ENCODE data around the gene SSH3. TPM values are rescaled to one million over a fixed set of nuclear protein-coding genes. Genes with fewer than 3 reads are reported as not detected.
A peak's percentile ranks its signal among the peaks of the same experiment; 100 is the strongest.

Gene SSH3
- total RNA-seq, 1 experiment from 2014 or later: 89.6 TPM

DNA sequence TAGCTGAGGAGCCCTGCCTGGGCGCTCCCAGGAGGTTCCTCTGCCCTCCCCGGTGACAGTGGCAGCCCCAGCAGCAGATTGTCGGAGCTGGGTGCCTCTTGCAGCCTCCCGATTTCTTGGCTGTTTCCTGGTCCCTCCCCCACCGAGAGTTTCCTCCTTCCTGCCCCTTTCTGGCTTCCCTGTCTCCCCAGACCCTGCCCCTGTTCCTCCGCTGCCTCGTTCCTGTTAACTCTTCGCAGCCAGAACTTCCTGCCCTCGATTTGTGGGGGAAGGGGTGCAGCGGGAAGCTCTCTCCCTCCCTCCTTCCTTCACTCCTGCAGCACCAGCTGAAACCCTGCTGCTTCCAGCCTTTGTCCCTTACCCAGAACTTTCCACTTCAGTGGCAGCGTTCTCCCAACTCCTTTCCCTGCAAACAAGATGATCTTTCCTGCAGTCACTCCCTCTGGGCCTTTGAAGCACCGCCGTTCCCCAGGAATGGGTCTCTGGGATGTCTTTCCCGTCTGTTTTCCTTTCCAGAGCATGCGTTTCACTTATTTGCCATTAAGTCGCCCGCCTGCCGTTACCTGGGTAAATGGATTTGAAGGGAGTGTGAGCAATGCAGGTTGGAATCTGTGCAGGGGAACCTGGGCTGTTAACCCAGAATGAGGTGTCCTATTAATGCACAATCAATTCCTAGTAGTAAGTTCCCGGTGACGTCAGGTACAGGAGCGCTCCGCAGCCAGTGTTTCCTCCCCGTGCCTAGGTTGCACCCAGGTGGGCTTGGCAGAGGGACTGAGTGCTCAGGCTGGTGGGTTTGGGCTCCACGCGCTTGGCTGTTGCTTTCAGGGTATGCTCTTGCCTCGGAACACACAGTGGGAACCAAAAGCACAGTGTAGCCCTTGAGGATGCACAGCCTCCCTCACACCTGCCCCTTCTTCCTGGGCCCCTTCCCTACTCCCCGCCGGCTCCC is 32.8 kb upstream of the SSH3 start:
- Mint-ChIP-seq H3K9me3 (ENCODE audit: unreplicated experiment) (no peaks in the 10 kb centered on the region), H3K4me3 (ENCODE audit: unreplicated experiment) (no peak overlapping the region), H3K36me3 (ENCODE audit: insufficient read depth, unreplicated experiment) (peaks cover 55% of the 10 kb centered on the region), H3K4me1 (ENCODE audit: low read depth, unreplicated experiment) (peaks cover 14% of the 10 kb centered on the region), H3K27ac (ENCODE audit: unreplicated experiment) (peak overlapping the region; percentile 63), H3K27me3 (ENCODE audit: insufficient read depth, unreplicated experiment) (no peaks in the 10 kb centered on the region)
- no TSS peak for BruUV-seq (replicated peaks)
- POLR2A ChIA-PET: interaction anchor here (0.8 kb wide), 1 partner anchor 30 kb away, joined by 3 read pairs; no protein-coding TSS in a partner anchor
- Histone ChIP-seq H3K36me3 (ENCODE audit: control insufficient read depth, insufficient read depth, low read length) (peaks cover 3% of the 10 kb centered on the region; the same call in 1 of the 2 replicates), H3K4me1 (peaks cover 16% of the 10 kb centered on the region), H3K9me3 (no peaks in the 10 kb centered on the region), H3K4me3 (ENCODE audit: low read depth, low read length) (no peak overlapping the region), H3K27me3 (replicated peaks; ENCODE audit: control insufficient read depth, insufficient read depth, low read length) (no peaks in the 10 kb centered on the region)
- no peak for TF ChIP-seq CTCF (IDR thresholded peaks at IDR 0.05; ENCODE audit: insufficient read depth in 1 of 2, low read depth in 1 of 2, low read length in 1 of 2, severe bottlenecking in 1 of 2, unreplicated experiment in 1 of 2)
- no peak for DNase-seq
- intact Hi-C loops (cut with micrococcal nuclease; ENCODE audit: unreplicated experiment): no loop called here
- CTCF ChIA-PET: interaction anchor here (0.6 to 1.0 kb wide), 2 partner anchors 46 to 1686 kb away, joined by 3 read pairs; no protein-coding TSS in a partner anchor

GRCh38 chr11:67271205-67271540 is 32.2 kb upstream of the SSH3 start:
- BruUV-seq (replicated peaks): TSS peak; percentile 0
- no peak for DNase-seq
- H3K36me3 Mint-ChIP-seq (ENCODE audit: insufficient read depth, unreplicated experiment): peaks cover 56% of the 10 kb centered on the region
- H3K27me3 Mint-ChIP-seq (ENCODE audit: insufficient read depth, unreplicated experiment): no peaks in the 10 kb centered on the region
- ChIA-PET CTCF (interaction anchor here (0.6 to 1.0 kb wide), 2 partner anchors 46 to 1685 kb away, joined by 3 read pairs; no protein-coding TSS in a partner anchor), POLR2A (interaction anchor here (0.8 kb wide), 1 partner anchor 30 kb away, joined by 3 read pairs; no protein-coding TSS in a partner anchor)
- no peak overlapping the region for H3K27ac Mint-ChIP-seq (ENCODE audit: unreplicated experiment)
- no peak for TF ChIP-seq CTCF (IDR thresholded peaks at IDR 0.05; ENCODE audit: insufficient read depth in 1 of 2, low read depth in 1 of 2, low read length in 1 of 2, severe bottlenecking in 1 of 2, unreplicated experiment in 1 of 2)
- Histone ChIP-seq H3K9me3 (no peaks in the 10 kb centered on the region), H3K36me3 (ENCODE audit: control insufficient read depth, insufficient read depth, low read length) (peaks cover 6% of the 10 kb centered on the region; the same call in 1 of the 2 replicates), H3K4me1 (peaks cover 11% of the 10 kb centered on the region), H3K27me3 (replicated peaks; ENCODE audit: control insufficient read depth, insufficient read depth, low read length) (no peaks in the 10 kb centered on the region), H3K4me3 (ENCODE audit: low read depth, low read length) (no peak overlapping the region)
- no peak overlapping the region for H3K4me3 Mint-ChIP-seq (ENCODE audit: unreplicated experiment)
- peaks cover 14% of the 10 kb centered on the region for H3K4me1 Mint-ChIP-seq (ENCODE audit: low read depth, unreplicated experiment)
- intact Hi-C loops (cut with micrococcal nuclease; ENCODE audit: unreplicated experiment): no loop called here
- no peaks in the 10 kb centered on the region for H3K9me3 Mint-ChIP-seq (ENCODE audit: unreplicated experiment)

DNA sequence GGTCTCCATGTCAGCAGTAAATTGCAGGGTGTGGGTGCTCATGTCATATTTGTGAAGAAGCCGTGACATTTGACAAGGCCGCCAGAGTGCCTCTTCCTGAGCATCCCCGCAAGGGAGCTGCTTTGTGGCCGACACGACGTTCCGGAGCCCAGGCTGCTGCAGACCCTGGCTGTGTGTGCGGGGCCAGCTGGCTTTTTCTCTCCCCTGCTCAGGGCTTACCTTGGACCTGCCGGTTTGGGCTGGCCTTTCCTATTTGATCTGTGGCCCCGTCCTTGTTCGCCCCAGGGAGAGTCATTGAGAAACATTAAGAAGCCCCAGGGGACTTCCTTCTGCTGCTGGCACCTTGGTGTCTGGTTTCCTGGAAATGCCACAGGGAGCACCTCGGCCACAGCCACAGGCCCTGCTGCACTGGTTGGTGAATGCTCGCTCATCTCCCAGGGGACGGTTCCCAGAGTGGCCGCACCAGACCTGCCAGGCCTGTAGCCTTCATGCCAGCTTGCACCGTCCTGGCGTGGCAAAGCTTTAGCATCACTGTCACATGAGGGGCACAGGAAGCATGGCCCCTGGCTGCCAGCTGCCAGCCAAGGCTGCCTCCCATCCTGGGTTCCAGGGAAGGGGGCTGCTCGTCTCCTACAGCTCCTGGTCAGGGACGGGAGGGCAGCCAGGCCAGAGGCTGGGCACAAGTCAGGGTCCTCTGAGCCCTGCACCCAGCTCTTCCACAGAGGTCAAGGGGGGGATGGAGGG is 31.6 kb upstream of the SSH3 start:
- H3K27me3 Mint-ChIP-seq (ENCODE audit: insufficient read depth, unreplicated experiment): no peaks in the 10 kb centered on the region
- H3K9me3 Mint-ChIP-seq (ENCODE audit: unreplicated experiment): no peaks in the 10 kb centered on the region
- Histone ChIP-seq H3K4me1 (peaks cover 11% of the 10 kb centered on the region), H3K36me3 (ENCODE audit: control insufficient read depth, insufficient read depth, low read length) (peaks cover 6% of the 10 kb centered on the region; the same call in 1 of the 2 replicates), H3K9me3 (no peaks in the 10 kb centered on the region), H3K27me3 (replicated peaks; ENCODE audit: control insufficient read depth, insufficient read depth, low read length) (no peaks in the 10 kb centered on the region), H3K4me3 (ENCODE audit: low read depth, low read length) (no peak overlapping the region)
- H3K27ac Mint-ChIP-seq (ENCODE audit: unreplicated experiment): no peak overlapping the region
- ChIA-PET POLR2A (no interaction called here), CTCF (interaction anchor here (0.6 to 1.0 kb wide), 2 partner anchors 45 to 153 kb away, joined by 3 read pairs; partner anchors contain the start of gene KDM2A)
- H3K4me1 Mint-ChIP-seq (ENCODE audit: low read depth, unreplicated experiment): peaks cover 14% of the 10 kb centered on the region
- no peak for TF ChIP-seq CTCF (IDR thresholded peaks at IDR 0.05; ENCODE audit: insufficient read depth in 1 of 2, low read depth in 1 of 2, low read length in 1 of 2, severe bottlenecking in 1 of 2, unreplicated experiment in 1 of 2)
- H3K4me3 Mint-ChIP-seq (ENCODE audit: unreplicated experiment): no peak overlapping the region
- H3K36me3 Mint-ChIP-seq (ENCODE audit: insufficient read depth, unreplicated experiment): peaks cover 60% of the 10 kb centered on the region
- intact Hi-C loops (cut with micrococcal nuclease; ENCODE audit: unreplicated experiment): no loop called here
- DNase-seq: peak in 1 of 2 experiments; percentile 38
- no TSS peak for BruUV-seq (replicated peaks)
